Iris pigment epithelial cell (primary cell): ENCODE measurements around the gene TOB1.
A peak's percentile ranks its signal among the peaks of the same experiment; 100 is the strongest.

ENCODE experiments used
- DNase-seq: peaks from one replicate; pipeline ENCODE4 v3.0.0-alpha.2; 2011; ENCODE audit warnings: low read depth

Gene TOB1, protein sequence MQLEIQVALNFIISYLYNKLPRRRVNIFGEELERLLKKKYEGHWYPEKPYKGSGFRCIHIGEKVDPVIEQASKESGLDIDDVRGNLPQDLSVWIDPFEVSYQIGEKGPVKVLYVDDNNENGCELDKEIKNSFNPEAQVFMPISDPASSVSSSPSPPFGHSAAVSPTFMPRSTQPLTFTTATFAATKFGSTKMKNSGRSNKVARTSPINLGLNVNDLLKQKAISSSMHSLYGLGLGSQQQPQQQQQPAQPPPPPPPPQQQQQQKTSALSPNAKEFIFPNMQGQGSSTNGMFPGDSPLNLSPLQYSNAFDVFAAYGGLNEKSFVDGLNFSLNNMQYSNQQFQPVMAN

DNA sequence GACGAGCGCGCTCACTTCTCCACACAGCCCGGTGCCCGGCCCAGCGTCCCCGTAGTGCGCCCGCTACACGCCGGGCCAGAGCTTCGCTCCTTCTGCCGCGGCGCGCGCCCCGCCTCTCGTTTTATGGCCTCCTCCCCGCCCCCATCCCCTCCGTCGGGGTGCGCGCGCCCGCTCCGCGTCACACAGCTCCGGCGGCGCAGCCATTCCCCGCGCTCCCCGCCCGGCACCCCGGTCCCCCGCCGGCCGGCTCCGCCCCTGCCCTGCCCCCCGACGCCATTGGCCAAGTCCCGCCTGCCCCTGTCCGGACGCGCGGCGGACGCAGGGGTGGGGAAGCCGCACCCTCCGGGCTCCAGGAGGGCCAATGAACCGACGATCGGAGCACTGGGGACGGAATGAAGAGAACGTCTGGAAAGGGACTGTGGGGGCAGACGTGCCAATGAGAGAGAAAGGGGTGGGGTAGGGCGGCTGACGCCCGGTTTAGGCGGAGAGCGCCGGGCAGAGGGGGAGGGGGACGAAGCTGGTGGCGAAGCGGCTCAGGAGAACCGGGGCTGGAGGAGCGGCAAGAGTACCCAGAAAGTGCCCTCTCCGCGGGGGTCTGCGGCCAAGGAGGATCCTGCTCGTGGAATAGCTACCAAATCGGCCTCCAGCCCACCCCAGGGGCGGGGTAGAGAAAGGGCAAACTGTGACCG, at the start of gene TOB1:
Gene TOB1 (minus strand): TSS at position 94 of the 689 bp plus-strand sequence. CDS start 2,337 bp downstream, outside the sequence.
- peak; percentile 97 for DNase-seq

DNA sequence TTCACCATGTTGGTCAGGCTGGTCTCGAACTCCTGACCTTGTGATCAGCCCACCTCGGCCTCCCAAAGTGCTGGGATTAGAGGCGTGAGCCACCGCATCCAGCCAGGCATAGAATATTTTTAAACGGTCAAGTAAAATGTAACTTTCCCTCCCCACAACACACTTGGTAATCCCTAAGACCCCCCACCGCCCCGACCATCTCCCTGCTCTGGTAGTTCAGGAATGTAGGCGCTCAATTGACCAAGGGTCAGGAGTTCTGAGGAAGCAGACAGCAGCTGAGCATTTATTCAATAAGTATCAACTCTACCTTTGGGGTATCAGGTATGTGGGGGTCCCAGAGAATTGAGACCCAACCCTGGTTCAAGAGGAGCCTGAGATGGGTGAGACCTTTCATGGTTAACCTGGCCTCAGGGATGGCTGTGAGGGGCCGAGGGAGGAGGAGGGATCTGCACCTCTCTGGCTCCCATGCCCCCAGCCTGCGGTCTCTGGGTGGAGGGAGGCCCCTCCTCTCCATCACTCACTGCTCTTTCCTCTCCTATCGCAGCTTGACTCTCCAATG, 48.4 kb upstream of the TOB1 start:
- DNase-seq = no peak

DNA sequence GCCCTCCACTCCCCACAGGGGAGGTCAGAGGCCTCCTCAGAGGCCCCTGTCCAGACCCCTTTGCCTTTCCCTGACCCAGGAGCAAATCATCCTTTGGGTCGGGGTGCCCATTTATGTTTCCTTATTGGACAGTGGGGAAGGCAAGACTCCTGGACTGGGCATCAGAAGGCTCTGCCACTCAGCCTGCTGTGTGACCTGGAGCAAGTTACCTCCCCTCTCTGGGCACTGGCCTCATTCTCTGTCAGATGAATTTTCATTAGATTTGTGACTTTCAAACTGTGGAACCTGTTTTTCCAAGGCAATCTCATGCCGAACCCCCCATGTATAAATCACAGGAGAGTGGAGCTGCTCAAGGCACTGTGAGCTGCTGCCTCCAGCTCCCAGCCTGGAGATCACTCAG, 47.0 kb upstream of the TOB1 start:
- no peak for DNase-seq

DNA sequence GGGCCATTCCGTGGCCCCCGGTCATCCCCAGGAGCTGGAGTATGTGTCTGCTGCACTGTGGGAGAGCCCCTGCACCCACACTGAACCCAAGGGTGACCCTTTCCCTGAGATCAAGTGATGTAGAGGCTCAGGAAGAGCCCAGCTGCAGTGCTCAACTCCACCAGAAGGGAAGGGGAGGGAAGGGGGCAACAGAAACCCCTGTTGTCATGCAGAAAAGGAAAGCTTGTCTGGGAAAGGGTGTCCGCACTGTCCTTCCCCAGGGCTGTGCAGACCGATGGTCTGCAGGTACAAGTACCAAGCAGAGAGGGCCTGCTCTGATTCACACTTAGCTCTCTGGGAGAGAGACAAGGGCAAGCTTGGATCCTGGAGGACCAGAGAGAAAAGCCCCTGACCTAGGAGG, 45.7 kb upstream of the TOB1 start:
- DNase-seq = no peak

DNA sequence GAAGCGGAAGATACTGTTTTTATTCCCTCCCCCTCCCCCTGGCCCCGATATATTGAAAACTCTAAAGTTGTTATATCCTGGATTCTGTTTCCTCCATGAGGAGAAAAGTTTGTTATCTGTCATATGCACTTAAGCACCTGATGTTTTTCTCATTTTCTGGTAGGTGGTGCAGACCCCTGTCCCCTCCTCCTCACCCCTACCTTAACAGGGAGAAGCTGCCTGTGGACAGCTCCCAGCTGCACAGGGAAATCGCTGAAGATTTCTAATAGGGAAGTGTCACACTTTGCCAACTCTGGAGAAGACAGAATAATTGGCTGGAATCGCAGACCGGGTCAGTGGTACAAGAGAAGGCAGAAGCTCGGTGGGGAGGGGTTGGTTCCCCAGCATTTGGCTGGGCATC, 45.3 kb upstream of the TOB1 start:
- no peak for DNase-seq

DNA sequence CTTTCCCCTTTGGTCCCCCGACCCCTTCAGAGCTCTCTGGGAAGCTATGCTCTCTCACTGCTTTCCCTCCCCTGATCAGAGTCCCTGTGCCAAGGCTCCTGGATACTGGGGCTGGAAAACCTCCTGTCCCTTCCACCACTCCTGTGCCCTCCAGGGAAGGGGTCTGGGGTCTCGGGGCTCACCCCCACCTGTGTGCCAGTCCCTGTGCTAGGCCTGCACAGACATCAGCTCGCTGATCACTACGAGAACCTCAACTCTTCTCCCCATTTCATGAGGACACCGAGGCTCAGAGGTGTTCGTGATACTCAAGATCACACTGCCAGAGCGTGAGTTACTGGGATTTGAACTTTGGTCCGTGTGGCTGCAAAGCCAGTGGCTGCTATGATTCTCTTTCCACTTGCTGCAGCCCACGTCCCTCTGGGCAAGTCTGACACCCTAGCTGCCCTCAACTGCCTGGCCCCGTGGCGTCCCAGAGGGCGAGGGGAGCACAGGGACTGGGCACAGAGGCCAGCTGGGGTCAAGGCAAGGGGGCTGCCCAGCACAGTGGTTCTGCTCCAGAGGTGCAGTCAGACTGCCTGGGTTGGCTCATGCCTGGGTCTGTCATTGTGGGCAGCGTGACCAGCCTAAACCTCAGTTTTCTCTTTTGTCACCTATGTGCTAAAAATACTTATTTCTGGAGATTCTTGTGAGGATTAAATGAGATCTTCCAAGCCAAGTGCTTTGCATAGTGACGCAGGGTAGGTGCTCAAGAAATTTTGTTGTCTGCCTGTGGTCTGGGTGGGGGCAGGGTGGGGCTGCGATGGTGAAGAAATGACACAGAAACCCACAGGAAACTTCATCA, 43.8 kb upstream of the TOB1 start:
- DNase-seq = no peak

DNA sequence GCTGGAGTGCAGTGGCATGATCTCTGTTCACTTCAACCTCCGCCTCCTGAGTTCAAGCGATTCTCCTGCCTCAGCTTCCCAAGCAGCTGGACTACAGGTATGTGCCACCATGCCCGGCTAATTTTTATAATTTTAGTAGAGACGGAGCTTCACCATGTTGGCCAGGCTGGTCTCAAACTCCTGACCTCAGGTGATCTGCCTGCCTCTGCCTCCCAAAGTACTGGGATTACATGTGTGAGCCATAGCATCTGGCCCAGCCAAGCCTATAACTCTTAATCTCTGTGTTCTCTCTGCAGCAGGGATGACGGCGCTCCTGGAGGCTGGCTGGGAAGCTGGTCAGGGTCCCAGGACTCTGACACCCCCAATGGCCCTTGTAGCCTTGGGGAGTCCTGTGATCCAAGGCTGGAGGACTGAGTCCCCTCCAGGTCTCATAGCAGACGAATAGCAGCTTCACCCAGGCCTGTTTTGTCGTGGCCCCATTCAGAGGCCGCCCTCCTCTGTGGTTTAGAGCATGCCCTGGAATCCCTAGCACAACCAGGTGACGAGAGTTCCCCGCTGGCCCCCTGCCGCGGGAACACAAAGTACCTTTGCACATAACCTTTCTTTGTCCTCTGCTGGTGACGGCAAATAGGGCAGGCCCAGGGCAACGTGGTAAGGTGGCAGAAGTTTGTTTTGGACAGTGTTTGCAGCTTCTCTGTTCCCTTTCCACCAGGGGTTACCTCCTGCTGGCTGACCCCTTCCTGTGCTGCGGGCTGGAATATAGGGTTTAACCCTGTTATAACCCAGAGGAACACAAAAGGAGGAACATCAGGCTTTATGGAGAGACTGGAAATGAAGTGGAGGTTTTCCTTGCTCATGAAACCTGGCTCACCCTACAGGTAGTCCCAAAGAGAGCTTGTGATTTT, 43.0 kb upstream of the TOB1 start:
- no peak for DNase-seq

DNA sequence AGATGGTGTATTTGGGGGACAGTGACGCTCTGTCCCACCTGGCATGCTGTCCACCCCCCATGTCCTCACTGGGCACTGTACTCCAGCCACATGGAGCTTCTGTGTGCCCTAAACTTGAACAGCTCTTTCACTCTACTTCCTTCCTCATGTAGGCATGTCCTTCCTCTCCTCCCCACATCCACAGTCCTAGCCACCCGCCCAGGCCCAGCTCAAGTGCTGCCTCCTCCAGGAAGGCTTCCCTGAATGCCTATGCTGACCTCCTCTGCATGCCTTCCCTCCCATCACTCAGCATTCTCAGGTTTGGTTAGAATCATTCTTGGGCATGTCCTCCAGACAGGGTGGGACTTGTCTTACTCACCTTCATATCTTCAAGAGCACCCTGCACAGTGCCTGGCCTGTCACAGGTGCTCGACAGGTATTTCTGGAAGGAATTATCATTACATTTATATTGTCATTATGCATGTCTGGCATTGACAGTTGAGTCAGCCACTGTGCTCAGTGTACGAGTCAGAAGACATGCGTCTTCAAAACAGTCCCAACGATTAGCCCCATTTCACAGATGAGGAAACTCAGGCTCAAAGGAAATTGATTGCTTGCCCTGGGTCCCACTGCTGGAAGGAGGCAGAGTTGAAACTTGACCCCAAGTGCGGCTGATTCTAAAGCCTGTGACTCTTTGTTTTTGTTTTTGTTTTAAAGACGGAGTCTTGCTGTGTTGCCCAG, 42.1 kb upstream of the TOB1 start:
- no peak for DNase-seq

DNA sequence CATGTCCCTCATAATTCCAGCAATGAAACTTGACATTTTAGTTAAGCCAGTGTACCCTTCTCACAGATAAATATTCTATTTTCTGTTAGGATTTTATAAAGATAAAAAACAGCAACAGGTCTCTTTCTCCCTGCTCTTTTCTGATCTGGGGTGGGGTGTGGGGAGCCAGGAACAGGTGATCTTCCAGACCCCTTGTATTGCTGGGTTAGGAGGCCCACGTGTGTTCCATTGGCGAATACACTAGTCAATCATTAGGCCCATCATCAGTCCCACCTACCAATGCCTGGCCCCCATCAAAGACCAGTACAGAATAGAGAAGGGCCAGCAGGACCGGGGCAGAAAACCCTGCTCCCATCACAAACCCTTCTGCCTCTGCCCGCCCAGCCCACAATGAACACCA, 40.3 kb upstream of the TOB1 start:
- DNase-seq = no peak

DNA sequence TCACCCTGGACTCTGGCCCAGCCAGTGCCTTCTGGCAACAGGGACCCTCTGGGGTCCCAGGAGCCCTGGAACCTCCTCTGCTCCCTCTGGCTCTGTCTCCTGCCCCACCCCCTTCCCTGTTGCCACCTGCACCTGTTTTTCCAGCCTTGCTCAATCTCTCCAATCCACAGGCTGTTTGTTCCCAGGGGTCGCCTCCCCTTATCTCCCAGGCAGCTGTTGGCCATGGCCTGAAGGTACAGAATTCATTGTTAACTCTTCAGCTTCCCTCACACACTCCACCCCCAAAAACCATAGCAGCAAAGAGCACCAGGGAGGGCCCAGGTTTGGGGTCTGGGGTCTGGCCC, 39.3 kb upstream of the TOB1 start:
- DNase-seq = no peak

DNA sequence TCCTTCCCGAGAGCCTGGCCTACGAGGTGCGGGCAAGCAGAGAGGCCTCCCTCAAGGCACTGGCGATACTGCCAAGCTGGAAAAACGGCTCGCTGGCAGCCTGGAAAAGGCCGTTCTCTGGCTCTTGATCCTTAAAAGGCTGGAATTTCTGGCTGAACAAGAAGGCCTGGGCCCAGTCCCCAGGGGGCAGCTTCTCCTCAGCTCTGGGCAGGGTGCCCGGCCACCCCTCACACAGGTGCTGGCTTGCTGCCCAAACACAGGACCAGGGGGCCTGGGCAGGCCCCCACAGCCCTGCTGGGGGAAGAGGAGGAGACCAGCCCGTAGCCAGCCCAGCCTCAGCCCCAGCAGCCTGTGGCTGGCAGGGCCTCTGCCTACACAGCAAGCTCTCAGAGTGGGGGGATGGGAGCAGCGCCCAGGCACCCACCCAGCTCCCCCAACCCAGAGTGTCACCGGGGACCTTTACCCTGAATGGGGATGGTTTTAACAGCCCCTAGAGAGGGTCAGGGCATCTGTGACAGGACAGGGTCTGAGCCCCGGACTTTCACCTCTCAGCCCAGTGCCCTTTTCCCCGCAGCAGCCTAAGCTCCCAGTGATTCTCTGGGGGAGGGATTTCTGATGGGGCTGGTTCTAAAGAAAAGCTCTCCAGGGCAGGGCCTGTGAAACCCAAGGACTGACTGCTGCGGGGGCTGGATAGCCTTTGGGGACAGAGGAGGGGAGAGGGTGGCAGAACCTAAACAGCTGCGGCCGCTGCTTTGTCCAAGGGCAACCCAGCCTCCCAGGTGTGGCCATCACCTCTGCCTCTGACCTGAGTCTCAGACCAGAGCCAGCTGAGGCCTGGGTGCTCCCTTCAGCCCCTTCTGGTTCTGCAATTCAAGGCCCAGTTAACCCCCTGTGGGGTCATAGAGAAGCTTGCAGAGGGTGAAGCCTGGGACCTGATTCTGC, 38.6 kb upstream of the TOB1 start:
- no peak for DNase-seq

DNA sequence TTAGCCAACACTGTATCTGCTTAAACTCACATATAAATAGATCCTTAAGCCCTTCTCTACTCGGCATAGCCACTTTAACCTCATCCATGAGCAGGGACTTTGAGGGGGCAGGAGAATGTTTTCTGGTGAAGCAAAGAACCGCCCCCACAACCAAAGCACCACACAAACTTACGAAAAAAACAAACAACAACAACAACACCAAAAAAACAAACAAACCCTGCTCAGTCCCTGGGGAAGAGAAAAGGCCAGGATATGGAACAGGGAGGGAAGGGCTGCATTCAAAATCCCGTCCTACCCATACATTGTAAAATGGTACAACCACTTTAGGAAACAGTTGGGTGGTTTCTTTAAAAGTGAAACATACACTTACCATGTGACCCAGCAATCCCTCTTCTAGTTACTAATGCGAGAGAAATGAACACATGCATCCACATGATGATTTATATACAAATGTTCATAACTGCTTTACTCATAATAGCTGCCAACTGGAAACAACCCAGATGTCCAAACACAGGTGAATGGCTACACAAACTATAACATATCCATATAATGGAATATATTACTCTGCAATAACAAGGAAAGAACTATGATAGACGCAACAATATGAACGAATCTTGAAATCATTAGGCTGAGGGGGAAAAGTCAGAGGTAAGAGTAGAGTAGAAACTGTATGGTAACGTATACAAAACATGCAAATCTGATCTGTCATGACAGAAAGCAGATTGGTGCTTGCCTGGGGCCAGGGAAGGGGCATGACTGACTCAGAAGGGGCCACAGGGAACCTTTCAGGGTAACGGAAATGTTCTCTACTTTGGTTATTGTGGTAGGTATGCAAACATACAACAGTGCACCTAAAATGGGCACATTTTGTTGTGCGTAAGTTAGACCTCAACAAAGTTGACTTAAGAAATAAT, 37.7 kb upstream of the TOB1 start:
- peak; percentile 77 for DNase-seq

DNA sequence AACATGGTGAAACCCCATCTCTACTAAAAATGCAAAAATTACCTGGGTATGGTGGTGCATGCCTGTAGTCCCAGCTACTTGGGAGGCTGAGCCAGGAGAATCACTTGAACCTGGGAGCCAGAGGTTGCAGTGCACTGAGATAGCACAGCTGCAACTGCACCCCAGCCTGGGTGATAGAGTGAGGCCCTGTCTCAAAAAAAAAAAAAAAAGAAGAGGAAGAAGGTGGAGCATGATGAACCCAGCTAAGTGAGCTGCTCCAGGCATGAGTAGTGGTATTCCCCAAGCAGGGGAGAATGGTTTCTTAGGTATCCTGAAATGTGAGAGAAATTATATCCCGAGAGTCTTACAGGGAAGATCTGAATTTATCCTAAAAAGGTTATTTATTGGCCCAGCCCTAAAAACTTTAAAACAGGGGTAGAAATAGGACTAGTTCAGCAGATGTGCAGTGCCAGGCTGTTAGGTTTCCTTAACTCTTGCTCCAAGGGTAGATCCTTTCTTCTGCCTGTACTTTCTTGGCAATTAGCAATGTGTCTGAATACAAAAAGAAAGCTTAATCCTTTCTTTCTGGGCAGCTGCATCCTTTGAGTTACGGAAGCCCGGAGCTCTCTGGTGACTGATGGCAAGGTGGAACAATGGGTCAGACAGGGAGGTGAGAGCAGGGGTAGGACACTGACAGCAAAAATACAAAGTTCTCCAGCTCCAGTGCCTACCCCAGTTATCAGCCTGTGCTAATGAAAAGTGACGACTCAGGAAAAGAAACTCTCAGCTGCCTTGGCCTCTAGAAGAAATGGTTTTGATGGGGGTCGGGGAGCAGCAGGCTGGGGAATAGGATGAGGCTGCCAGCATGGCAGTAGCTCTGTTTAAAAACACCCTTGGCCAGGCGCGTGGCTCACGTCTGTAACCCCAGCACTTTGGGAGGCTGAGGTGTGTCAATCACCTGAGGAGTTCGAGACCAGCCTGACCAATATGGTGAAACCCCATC, 36.5 kb upstream of the TOB1 start:
- no peak for DNase-seq

DNA sequence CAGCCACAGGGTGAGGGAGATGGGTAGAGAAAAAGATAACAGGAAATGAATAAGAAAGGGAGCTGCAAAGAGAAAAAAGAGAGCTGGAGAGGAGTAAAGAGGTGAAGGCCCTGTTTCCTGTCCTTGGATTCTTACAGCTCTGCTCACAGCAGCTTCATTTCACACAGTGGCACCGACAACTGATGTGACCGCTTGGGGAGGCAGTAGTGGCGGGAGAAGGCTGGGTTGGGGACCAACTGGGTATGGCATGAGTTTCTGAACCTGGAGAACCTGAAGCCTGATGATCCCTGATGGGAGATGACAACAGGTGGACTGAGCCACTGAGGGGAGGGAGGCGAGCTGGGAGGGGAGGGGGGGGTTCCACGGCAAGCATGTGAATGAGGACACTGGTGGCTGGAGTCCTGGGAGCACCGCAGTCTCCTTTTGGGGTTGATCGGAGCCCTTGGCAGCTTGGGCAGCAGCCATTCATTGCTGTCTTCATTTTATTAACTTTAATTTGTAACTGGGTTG, 34.3 kb upstream of the TOB1 start:
- no peak for DNase-seq

DNA sequence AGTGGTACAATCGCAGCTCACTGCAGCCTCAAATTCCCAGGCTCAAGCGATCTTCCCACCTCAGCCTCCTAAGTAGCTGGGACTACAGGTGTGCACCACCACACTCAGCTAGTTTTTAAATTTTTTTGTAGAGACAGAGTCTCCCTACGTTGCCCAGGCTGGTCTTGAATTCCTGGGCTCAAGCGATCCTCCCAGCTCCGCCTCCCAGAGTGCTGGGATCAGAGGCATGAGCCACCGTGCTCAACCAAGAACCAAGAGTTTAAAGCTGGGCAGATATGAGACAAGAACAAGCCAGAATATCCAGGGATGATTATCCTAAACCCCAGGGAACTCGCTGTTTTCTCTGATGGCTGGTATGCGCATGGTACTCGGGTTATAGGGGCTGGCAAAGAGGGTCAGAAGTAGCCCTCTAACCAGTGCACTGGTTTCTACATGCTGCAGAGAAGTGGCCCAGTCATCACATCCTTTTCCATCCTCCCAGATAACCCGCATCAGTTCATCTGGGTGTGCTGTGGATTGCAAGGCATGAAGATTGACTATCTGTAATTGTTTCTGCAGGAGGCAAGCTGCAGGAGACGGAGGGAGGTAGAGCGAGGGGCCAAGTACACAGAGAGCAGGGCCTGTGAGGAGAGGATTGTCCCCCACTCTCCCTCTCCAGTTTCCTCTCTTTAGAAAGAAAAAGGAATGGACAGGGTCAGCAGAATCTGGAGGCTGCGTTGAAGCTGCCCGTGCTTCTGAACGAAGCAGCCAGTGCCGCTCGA, 33.6 kb upstream of the TOB1 start:
- DNase-seq = no peak

DNA sequence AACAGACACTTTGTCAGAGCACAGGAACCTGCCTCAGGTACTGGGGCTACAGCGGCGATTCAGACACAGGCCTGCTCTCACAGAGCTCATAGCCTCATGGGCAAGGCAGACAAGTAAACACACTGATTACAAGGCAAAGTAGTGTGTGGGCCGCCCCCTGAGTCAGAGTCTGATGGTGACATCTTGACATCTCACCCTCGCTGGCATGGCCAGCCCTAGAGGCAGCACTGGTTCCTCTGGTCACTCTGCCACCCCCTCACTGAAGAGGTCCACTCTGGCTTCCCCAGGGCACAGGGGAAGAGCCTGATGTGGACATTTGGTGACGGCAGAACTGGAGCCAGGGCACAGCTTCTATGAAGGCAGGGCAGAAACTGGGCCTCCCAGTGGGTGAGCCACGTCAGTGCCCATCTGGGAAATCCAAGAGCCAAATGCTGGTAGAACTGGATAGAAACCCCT, 32.9 kb upstream of the TOB1 start:
- no peak for DNase-seq
